ENCODE measurements around the gene PHF21B.
"Not testable (repeated sequence)": the region's sequence is repeated elsewhere in the genome, so short reads cannot be mapped to it uniquely, and the experiment has no call there.

The PHF21B gene

DNA sequence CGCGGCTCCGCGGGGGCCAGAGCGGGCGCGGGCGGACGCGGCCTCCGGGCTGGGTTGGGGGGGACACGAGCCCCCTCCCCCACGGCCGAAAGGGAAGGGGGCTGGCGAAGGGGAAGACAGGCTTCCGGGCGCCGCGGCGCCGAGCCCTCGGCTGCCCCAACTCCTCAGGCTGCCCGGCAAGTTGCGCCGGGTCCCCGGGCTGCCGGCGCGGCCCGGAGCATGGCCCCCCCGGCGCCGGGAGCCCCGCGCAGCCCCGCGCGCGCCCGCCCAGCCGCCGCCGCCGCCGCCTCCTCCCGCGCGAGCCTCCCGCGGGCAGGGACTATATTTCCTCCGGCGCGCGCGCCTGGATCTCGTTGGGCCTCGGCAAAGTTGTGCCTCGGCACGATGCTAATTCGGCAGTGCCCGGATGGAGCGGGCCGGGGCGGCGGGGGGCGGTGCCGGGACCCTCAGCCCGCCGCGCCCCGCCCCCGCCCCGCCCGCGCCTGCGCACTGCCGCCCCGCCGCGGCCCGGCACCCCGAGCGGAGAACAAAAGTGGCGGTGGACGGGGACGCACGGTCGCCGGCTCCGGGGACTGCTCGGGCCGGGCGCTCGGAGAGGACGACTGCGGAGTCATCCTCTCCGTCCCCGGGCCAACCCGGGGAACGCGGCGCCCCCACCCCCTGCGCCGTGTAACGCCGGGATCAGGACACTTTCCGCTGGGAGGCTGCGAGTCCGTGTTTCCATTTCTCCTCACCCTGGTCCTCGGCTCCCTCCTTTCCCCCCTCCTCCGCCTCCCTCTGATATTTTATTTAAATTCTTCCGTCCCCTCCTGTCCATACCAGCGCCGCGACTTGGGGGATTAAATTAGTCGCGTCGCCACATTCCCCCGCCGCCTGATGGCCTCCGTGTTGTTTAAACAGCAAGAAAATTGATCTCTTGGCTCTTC, at the start of gene PHF21B:
TSS of gene PHF21B (minus strand) at position 400 of the 926 bp plus-strand sequence. CDS start 456 bp downstream, outside the sequence.
- peak; percentile 57 for DNase-seq

DNA sequence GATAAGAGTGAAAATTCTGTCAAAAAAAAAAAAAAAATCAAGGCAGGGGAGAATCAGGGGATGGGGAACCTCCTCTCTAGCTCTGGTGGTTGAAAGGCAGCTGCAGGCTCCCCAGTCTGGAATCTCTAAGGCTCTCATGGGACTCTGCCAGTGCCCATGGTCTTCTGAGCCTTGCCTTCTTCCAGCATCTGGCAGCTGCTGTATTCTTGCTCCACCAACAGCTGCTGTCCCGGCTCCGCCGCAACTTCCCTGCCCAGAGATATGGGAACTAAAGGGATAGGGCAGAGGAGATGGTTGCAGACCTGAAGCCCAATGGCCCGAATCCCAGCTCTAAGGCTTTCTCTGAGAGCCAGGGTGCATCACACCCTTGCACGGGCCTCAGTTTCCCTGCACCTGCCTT, 49.5 kb upstream of the PHF21B start:
- no peak for DNase-seq

DNA sequence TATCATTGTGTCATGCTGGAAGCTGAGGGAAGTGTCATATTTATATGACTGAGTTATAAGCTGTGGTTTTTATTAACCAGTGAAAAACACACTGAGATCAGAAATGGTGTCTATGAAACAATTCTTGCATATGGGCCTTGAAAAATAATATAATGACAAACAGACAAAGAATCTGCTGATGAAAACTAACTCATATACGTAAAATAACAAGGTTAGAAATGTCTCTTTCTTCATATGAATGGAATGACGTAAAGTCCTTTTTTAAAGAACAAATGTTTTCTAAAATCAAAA, 48.8 kb upstream of the PHF21B start:
- peak; percentile 12 for DNase-seq

DNA sequence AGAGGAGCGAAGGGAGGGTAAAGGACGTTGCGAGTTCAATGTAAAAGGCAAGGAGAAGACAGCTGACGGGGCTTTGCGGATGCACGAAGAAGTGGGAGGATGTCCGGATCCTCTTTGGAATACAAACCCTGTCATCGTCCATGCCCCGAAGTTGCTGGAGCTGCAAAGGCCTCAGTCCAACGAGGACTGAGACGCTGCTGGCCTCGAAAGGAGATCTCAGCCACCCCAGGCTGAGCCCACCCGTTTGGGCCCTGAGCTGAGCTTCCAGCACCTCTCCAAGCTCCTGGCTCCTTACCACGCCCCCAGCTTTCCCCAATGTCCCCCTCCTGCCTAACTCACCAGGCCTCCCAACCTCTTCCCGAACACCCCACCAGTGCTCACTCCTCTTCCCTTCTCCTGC, 46.1 kb upstream of the PHF21B start:
- DNase-seq = no peak

DNA sequence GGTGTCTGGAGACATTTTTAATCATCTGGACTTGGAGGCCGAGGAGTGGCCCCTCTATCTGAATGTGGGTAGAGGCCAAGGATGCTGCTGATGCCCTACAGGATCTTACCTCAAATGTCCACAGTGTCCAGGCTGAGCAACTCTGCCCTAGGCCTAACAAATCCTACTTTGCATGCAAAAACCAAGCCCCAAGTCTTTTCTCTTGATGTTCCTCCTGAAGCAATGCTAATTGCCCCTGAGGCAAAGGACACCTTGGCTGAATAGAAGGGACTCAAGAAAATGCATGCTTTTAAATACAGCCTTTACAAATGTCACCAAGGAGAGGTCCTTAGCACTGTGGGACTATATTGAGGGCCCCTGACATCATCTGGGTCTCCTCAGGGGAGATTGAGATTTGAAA, 43.8 kb upstream of the PHF21B start:
- no peak for DNase-seq

DNA sequence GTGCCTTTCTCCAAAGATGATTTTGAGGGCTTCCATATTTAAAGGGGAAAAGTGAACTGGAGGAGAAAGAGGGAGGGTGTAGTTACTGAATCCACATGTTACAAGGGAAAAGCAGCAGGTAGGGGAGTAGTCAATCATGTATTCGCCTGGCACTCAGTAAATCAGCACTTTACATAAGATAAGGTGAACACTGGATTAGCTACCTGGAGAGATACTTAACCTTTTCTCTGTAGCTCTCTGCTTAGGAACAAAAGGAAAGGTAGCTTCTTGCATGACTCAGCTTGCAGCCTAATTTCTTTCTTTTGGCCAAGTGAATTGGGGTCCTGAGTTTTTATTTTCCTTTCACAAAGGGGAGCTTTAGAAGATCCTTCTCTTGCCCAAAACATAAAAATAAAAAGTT, 43.3 kb upstream of the PHF21B start:
- no peak for DNase-seq

DNA sequence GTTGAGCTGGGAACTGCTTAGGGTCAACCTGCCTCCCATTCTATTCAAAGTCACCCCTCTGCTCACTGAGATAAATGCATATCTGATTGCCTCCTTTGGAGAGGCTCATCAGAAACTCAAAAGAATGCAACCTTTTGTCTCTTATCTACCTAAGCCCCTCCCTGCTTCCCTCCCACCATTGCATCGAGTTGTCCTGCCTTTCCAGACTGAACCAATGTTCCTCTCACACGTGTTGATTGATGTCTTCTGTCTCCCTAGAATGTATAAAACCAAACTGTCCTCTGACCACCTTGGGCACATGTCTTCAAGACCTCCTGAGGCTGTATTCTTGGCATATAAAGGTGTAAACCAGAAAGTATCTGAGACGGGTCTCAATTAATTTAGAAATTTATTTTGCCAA, 42.9 kb upstream of the PHF21B start:
- not testable (repeated sequence) for DNase-seq

DNA sequence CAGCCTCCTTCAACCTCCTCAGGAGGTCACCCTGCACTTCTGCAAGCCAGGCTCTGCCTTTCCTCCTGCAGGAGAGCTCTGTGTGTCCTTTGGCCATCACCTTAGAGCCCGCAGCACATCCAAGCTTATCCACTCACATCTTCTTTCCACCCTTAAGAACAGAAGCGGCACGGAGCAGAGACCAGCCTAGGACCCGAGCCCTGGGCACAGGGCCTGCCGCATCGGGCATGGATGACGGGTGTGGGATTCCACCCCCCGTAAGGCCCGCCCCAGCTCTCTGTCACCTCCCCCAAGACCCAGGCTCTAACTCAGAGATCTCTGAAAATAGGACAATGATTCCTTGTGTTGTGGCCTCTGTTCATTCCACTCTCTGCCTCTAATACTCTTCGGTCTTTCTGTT, 42.1 kb upstream of the PHF21B start:
- no peak for DNase-seq

DNA sequence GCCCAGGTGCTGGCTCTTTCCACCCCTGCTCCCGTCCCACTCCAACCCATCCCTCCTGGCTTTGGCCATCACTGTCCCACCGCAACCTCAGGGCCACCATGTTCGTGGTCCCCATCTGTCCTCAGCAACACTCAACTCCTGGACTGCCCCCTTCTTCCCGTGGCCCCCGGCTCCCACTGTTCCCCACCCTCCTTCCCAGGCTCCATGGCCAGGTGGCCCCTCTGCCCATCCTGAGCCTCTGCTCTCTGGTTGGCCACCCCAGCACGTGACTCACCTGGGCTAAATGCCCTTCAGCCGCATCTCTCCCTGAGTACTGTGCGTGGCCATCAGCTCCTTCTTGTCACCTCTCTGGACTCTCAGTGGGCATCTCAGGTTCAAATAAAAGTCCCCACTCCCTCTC, 41.6 kb upstream of the PHF21B start:
- no peak for DNase-seq

DNA sequence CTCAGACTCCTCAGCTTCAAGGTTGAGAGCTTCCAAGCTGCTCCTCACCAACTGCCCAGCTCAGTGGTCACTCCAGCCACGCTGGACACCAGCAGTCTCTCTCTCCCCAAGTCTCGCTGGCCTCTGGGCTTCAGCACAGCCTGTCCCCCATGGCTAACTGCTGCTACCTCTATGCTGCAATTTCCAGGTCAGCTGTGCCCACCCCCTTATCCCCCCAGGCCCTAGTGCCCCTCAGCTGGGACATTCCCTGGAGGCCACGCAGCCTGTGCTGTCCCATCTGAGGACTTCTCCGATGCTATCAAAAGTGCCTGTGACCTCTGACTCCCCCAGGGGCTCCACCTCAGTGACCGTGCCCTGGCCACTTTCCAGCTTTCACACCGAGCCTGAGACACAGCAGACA, 37.5 kb upstream of the PHF21B start:
- no peak for DNase-seq

DNA sequence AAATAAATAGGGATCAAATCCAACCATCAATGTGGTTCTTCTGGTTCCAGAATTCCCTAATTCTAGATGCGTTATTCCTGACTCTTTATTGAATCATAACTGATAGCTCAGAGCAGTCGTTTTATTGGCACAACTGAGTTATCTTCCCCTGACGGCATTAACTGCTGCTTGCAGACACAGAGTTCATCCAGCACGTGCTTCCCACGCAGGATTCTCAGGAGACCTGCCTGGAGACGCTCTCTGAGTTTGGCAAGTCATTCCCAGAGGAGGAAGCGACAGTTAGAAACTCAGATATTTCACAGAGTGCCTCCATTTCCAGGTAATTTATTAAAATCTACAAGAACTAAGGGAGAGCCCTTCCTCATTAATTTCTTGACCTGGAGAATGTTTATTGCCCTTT, 35.4 kb upstream of the PHF21B start:
- DNase-seq = no peak

DNA sequence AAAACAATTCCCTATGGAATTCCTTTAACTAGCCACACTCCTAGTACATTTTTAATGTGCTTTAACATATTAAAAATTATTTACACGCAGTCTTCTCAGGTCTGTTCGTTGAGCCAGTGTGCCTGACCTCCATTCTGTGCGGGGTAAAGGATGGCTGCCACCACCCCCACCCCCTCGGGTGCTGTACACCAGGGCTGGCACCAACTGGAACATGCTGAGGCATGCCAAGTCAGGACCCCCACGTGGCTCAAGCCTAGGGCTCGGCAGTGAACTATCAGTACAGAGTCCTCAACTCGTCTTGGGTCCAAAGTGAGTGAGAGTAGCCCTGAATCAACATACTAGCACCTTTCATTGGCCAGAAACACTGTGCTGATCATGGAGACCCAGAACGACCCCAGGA, 32.5 kb upstream of the PHF21B start:
- DNase-seq = no peak

DNA sequence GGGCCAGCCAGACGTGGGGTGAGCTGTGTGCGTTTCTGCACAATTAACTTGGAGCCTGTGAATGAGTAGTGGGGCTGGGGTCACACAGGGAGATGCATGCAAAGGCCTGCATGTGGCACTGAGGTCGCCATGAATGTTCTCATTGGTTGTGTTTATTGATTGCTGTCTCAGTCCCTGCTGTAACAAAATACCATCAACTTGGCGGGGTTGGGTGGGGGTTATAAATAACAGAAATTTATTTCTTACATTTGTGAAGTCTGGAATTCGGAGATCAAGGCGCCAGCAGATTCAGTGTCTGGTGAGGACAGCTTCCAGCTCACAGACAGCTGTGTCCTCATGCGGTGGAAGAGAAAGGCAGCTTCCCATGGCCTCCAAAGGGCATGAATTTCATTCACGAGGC, 29.3 kb upstream of the PHF21B start:
- DNase-seq = no peak

DNA sequence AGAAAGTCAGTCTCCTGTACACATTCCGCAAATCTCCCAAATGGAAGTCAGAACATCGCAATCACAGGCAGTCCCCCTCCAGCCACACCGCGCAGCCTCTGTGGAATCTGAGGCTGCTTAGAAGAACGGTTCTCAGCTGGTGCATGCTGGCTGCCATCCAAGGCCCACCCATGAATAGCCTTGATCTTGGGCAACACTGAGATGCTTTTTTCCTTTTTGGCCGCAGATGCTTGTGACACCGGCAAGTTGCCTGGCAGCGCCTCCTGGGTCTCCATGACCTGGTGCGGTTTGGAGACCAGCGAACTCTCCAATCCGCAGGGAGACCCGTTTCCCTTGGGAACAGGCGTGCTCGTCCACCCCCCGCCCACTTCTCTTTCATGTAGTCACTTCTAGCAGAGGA, 26.3 kb upstream of the PHF21B start:
- peak; percentile 3 for DNase-seq

DNA sequence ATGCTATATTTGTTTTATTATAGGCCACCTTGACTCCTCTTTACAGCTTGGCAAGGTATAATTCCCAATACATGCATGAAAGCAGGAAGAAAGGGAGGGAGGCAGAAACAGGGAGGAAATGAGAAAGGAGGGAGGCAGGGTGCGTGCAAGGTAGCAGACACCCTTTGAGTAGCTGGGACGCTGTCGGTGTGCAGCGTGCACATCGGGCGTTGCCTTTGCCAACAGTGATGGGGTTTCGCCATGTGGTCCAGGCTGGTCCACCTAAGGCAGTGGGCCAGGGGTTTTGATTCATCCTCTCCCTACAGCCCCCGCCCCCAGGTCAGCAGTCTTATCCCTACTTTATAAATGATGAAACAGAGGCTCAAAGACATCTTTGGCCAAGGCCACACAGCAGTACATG, 25.0 kb upstream of the PHF21B start:
- DNase-seq = no peak

DNA sequence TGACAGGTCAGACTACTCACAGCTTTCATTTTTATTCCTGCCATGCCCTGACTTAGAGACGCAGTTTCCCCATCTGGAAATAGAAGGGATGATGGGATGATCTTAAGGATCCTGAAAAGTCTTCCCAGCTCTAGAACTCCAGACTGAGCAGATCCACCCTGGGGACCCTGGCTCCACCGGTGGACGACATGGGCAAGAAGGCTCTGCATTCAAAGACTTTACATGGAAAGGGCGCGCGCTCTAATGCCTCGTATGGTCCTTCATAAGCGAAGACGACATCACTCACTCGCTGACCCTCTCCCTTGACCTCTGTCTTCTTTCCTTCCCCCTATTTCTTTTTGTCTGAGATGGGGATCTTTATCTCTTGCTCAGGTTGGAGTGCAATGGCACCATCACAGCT, 24.4 kb upstream of the PHF21B start:
- no peak for DNase-seq

DNA sequence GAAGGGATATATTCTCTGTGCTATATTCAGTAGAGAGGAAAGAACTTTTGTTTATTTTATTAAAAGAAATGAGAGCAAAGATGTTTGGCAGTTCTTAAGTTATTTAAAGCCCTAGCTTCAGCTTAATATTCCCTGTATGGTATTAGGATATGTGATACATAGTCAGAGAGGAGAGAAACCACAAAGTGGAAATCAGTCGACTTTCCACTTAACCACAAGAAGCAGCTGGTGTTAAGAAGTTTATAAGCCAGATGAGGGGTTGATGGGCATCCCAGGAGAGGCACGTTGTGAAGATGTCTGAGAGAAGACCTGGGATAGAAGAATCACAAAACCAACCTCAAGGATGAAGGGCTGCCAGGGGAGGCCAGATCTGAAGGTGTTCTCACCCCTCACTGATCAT, 23.3 kb upstream of the PHF21B start:
- no peak for DNase-seq

DNA sequence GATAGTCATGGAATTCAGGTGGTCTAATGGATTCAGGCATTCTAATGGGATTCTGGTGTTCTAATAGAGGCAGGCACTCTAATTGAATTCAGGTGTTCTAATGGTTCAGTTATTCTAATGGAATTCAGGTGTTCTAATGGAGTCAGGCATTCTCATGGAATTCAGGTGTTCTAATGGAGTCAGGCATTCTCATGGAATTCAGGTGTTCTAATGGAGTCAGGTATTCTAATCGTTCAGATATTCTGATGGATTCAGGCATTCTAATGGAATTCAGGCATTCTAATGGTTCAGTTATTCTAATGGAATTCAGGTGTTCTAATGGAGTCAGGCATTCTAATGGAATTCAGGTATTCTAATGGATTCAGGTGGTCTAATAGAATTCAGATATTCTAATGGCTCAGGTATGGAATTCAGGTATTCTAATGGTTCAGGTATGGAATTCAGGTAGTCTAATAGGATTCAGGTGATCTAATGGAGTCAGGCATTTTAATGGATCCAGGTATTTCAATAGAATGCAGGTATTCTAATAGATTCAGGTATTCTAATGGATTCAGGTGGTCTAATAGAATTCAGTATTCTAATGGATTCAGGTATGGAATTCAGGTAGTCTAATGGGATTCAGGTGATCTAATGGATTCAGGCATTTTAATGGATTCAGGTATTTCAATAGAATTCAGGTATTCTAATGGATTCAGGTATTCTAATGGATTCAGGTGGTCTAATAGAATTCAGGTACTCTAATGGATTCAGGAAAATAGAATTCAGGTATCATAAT, 22.0 kb upstream of the PHF21B start:
- DNase-seq = no peak

DNA sequence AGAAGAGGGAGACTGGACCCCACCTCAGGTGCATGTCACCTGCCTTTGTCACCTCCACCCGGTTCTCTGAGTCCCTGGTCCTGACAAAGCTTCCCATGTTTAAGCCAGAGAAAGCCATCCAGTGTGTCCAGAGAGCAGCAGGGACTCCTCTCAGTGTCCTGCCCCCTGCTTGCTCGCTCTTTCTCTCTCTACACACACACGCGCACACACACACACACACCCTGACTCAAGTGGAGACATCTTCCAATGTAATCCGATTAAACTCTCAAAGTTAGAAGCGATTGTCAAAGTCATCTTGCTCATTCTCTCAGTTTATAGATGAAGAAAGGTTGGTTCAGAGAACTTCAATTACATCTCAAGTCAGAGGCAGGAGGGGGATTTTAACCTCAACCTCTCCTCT, 19.7 kb upstream of the PHF21B start:
- DNase-seq = no peak

DNA sequence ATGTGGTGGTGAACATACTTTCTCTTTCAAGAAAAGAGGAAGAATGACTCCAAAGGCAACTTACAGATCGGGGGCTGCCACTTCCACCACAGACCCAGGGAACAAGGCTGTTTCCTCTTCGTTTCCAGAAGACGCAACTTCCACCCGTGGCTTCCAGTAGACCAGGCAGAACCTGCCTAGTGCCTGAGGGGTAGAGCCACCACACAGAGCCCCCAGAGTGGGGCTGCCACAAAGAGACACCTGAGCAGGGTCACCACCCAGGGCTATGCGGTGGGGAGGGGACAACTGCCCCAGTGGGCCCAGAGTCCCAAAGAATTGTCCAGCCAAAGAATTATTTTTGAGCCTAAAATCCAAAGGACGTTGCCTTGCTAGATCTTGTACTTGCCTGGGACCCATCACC, 16.7 kb upstream of the PHF21B start:
- DNase-seq = no peak

DNA sequence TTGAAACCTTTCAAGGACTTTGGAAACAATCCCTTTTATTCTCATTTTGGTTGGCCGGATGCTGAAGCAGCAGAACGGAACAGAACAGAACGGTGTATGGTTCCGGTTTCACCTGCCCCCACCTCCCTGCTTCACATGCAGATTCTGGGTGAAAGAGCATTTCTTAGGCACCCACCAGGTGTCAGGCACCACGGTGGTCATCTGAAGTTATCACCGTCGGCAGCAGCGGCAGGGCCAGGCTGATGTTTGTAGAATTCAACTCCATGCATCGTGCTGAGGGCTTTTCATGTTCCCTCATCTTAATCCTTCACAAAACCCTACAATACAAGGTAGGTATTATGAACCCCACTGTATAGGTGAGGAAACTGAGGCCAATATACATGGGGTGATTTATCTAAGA, 13.6 kb upstream of the PHF21B start:
- no peak for DNase-seq

DNA sequence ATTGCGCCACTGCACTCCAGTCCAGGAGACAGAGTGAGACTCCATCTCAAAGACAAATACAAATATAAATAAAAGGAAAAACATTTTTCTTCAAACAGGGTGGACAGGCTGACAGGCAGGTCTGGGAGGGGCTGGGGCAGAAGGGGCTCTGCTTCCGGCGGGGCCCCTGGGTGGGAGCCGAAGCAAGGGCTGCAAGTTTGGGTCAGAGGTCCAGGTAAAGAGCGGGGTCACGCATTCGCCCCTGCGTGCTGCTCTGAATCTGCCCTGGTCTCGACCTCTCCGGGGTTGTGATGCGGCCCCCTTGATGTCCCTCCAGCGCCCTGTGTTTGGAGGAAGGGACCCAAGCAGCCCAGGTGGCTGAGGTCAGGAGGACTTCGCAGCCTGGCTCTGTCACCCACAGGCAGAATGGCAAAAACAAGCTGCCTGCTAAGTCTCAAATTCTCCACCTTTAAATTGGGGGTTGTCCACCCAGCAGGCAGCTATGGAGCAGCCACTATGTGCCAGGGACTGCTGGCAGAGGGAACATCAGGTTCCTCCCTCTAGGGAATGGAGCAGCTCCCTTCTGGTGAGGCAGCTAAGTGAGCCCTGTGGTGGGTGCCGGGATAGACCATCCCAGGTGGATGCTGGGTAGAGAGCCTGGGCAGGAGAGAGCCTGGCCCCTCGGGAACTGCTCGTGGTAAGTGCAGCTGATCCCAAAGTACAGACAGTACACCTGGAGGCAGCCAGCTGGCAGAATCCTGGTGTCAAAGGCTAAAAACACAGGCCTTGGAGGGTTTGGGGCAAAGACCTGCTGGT, 10.3 kb upstream of the PHF21B start:
- DNase-seq = no peak

DNA sequence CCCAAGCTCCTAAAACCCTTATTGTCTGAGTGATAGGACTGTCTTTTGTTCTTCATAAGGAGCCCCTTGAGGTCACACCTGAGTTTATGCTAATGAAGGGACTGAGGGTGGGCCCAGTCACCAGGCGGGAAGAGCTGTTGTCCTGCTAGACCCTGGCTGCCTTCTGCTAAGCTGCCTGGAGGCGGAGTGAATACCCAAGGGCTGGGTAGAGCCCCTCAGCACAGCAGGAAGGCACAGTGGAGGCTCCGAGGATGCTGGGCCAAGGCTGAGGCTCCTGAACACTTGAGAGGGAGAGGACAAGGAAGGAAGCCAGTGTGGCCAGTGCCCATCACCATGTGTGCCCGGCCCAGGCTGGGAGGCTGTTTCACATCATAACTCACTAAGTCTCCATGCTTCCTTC, 4.8 kb upstream of the PHF21B start:
- no peak for DNase-seq

DNA sequence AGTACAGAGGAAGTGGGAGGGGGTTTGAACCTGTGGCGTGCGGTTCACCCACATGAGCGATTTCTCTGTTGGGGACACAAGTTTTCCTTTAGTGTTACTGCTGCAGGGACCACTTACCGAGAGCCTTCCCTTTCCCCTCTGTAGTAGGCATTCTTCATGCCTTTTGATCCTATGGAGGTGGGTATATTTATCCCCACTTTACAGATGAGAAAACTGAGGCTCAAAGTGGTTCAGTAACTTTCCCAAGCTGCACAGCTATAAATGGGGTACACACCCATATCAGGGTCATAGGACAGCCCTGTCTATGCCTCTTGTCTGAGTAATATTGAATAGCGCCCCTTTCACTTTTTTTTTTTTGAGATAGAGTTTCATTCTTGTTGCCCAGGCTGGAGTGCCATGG, 3.3 kb upstream of the PHF21B start:
- no peak for DNase-seq
